Tibial artery (tissue), 4 donors: ENCODE measurements around the gene HECTD4.

Experiments used
- DNase-seq, 2 donors: peaks; one replicate each; pipeline ENCODE4 v3.0.0-alpha.2; 2019
- H3K27ac ChIP-seq, 2 donors: fragments of 200-600 bp; sonication (generic) in 1 of 2; 1 replicate in 1 of 2; 2 replicates in 1 of 2; pipeline ENCODE4 v1.5.1; 2018 to 2019; ENCODE audit warnings: mild to moderate bottlenecking in 1 of 2
- H3K27me3 ChIP-seq, 2 donors: fragments of 200-600 bp; sonication (generic) in 1 of 2; one replicate each; pipeline versions ENCODE4 v1.5.1 to v1.6.0; 2016 to 2019
- H3K36me3 ChIP-seq, 3 donors: fragments of 200-600 bp; sonication (generic) in 2 of 3; one replicate each; pipeline ENCODE4 v1.5.1; 2016 to 2019; ENCODE audit warnings: mild to moderate bottlenecking in 2 of 3
- H3K4me1 ChIP-seq, 4 donors: fragments of 200-600 bp; sonication (generic) in 2 of 4; 1 replicate in 3 of 4; 2 replicates in 1 of 4; pipeline ENCODE4 v1.5.1; 2016 to 2019
- H3K4me3 ChIP-seq, 2 donors: fragments of 200-600 bp; sonication (generic) in 1 of 2; 1 replicate in 1 of 2; 2 replicates in 1 of 2; pipeline ENCODE4 v1.5.1; 2018 to 2019; ENCODE audit warnings: mild to moderate bottlenecking in 2 of 2
- H3K9me3 ChIP-seq, 3 donors: fragments of 200-600 bp; sonication (generic) in 1 of 3; one replicate each; pipeline ENCODE4 v1.5.1; 2016 to 2019
- CTCF ChIP-seq, 2 experiments: fragments of 200-600 bp in 1 of 2; fragments of 450-650 bp in 1 of 2; IDR thresholded peaks; one replicate each; pipeline ENCODE4 v1.5.1; 2017 to 2019; ENCODE audit warnings: antibody characterized with exemption in 2 of 2, mild to moderate bottlenecking in 1 of 2, moderate library complexity in 1 of 2
- intact Hi-C: fragments of 100-400 bp; cut with DNase I; formaldehyde crosslinking; loops from one replicate; pipeline ENCODE4 v1.15.0; 2023; ENCODE audit warnings: low total_unique reads

HECTD4 gene

GRCh38 chr12:112126000-112126438 is 256.2 kb downstream of the HECTD4 start:
- H3K4me1 ChIP-seq: peaks cover 0 to 79% (median 33%) of the 10 kb centered on the region in 4 donors
- H3K9me3 ChIP-seq: no peaks in the 10 kb centered on the region
- H3K27me3 ChIP-seq: no peaks in the 10 kb centered on the region
- intact Hi-C loops: no loop called here
- peak overlapping the region; percentile 88 to 93 for H3K27ac ChIP-seq
- H3K4me3 ChIP-seq: peak overlapping the region; percentile 86 to 89
- no peak for TF ChIP-seq CTCF (IDR thresholded peaks at IDR 0.05)
- DNase-seq: no peak
- no peaks in the 10 kb centered on the region for H3K36me3 ChIP-seq

GRCh38 chr12:112125250-112125999 is 256.8 kb downstream of the HECTD4 start, which contains the start of gene TRAFD1:
Gene TRAFD1 (plus strand): TSS chr12:112125560. CDS start chr12:112130523, 4,963 bp downstream.
- peak; percentile 98 to 99 for DNase-seq
- H3K27me3 ChIP-seq: no peaks in the 10 kb centered on the region
- peak within 1 kb of the TSS; percentile 86 to 89 for H3K4me3 ChIP-seq
- TF ChIP-seq CTCF (IDR thresholded peaks at IDR 0.05): peak in 1 of 2 experiments; percentile 4
- H3K27ac ChIP-seq: peak within 1 kb of the TSS; percentile 88 to 93
- no peaks in the 10 kb centered on the region for H3K9me3 ChIP-seq
- intact Hi-C loops: no loop called here
- H3K4me1 ChIP-seq: peaks cover 0 to 73% (median 32%) of the 10 kb centered on the region in 4 donors
- no peaks in the 10 kb centered on the region for H3K36me3 ChIP-seq

GRCh38 chr12:112124918-112125249 is 257.3 kb downstream of the HECTD4 start:
- TF ChIP-seq CTCF (IDR thresholded peaks at IDR 0.05): no peak
- Histone ChIP-seq H3K4me1 (peaks cover 0 to 67% (median 28%) of the 10 kb centered on the region in 4 donors), H3K9me3 (no peaks in the 10 kb centered on the region), H3K27me3 (no peaks in the 10 kb centered on the region), H3K36me3 (no peaks in the 10 kb centered on the region), H3K27ac (peak overlapping the region in 1 of 2 donors; percentile 12), H3K4me3 (peak overlapping the region; percentile 86 to 89)
- no peak for DNase-seq
- intact Hi-C loops: no loop called here

GRCh38 chr12:112122823-112123690 is 259.2 kb downstream of the HECTD4 start:
- intact Hi-C loops: no loop called here
- Histone ChIP-seq H3K9me3 (no peaks in the 10 kb centered on the region), H3K4me1 (peaks cover 0 to 52% (median 22%) of the 10 kb centered on the region in 4 donors), H3K27me3 (no peaks in the 10 kb centered on the region), H3K4me3 (no peak overlapping the region), H3K36me3 (no peaks in the 10 kb centered on the region), H3K27ac (peak overlapping the region; percentile 62 to 76)
- no peak for DNase-seq
- TF ChIP-seq CTCF (IDR thresholded peaks at IDR 0.05): no peak

GRCh38 chr12:112121780-112122565 is 260.3 kb downstream of the HECTD4 start:
- DNase-seq: peak; percentile 73 to 87
- no peak for TF ChIP-seq CTCF (IDR thresholded peaks at IDR 0.05)
- Histone ChIP-seq H3K27me3 (no peaks in the 10 kb centered on the region), H3K4me1 (peaks cover 0 to 52% (median 21%) of the 10 kb centered on the region in 4 donors), H3K36me3 (no peaks in the 10 kb centered on the region), H3K9me3 (no peaks in the 10 kb centered on the region), H3K4me3 (no peak overlapping the region), H3K27ac (peak overlapping the region; percentile 62 to 76)
- intact Hi-C loops: no loop called here
